ENCODE results near the gene SPTBN1.
"Not testable (repeated sequence)": the region's sequence is repeated elsewhere in the genome, so short reads cannot be mapped to it uniquely, and the experiment has no call there.

Gene SPTBN1

DNA sequence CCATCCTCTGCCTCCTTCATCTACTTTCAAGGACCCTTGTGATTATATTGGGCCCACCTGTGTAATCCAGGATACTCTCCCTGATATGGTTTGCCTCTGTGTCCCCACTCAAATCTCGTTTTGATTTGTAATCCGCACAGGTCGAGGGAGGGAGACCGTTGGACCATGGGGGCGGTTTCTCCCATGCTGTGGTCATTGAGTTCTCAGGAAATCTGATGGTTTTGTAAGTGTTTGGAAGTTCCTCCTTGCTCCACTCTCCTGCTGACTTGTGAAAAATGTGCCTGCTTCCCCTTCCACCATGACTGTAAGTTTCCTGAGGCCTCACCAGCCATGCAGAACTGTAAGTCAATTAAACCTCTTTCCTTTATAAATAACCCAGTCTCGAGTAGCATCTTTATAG lies 225.3 kb downstream of the SPTBN1 start:
- DNase-seq = no peak

DNA sequence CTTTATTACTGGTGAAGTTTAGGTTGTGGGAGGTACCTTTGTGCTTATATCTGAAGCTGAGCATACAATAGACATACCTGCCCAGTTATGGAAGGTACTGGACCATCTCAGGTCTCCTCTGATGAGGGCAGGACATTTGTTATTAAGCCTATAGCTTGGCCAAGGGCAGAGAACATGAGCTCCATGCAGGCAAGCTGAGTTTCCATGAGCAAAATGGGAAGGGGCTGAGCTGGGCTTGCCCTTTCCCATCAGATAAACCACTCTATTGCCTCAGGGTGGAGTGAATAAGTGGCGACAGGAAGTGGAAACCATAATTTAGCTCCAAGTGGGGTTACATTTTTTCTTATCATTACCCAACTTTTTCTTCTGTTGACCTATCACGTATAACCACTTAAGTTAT lies 227.5 kb downstream of the SPTBN1 start:
- DNase-seq = no peak

DNA sequence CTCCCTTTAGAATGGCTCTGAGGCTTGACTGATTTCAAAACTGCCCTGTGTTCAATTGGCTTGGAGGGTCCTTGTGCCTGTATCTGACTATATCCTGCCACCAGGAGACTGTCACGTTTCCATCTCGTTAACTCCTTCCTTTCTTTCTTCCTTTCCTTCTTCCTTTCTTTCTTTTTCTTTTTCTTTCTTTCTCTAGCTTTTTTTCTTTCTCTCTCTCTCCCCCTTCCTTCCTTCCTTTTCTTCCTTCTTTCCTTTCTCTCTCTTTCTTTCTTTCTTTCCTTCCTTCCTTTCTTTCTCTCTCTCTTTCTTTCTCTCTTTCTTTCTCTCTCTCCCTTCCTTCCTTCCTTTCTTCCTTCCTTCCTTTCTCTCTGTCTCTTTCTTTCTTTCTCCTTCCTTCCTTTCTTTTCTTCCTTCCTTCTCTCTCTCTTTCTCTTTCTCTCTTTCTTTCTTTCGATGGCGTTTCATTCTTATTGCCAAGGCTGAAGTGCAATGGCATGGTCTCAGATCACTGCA lies 229.2 kb downstream of the SPTBN1 start:
- DNase-seq = no peak

DNA sequence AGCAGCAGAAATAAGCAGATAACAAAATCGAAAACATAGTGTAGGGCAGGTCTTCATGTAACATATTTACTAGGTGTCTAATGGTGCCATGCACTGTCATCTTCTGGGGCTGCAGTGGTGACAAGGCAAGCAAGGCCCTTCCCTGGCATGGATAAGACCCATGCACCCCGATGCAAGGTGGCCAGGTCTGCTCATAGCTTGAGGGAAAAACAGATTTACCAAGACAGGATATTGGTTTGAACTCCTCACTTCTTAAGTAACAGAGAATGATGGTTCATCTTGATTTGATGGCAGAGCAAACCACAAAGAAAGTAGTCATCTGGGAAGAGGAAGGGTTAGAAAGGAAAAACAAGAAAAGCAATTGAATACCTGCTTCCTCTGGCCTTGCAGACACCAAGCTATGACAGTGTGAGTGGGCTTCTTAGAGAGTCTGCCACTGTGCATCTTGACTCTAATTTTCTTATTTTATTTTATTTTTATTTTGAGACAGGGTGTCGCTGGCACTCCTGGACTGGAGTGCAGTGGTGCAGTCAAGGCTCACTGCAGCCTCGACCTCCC lies 231.5 kb downstream of the SPTBN1 start:
- DNase-seq = no peak

DNA sequence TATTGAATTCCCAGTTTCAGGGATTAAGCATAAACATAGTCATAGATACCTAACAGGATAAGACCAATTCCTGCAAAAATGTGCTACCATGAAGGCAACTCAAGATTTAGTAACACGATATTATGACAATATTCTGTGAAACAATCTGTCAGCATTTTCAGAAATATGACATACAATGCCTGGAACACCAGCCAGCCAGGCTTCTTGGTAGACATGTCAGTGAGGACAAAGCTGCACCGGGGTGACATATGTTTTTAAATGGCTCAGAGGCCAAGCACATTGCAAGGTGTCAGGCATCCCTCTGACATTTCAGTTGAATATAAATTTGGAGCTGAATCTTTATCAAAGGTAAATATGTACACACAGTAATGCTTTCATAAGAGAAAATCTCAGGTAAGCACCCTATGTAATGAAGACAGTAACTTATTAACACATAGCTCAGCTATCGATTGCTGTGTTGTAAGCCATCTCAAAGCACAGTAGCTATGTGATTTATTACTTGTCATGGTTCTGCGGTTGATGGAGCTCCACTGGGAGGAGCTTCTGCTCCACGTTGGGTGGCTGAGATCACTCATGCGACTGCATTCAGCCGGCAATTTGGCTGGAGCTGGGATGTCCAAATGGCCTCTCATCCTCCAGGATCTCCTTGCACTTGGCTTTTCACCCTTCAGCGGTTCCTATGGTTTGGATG lies 235.5 kb downstream of the SPTBN1 start:
- DNase-seq = no peak

DNA sequence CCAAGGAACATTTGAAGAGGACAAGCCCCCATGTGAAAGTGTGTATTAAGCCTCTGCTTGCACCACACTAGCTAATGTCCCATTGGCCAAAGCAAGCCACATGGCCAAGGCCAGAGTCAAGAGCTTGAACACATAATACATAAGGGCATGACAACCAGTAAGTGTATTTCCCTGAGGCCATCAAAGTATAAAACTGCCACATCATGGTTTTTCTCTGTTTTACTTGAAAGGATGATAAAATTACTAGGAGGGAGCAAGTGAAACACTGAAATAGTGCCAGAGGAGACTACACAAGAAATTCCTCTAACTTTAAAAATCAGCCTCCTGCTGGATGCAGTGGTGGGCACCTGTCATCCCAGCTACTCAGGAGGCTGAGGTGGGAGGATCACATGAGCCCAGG lies 236.4 kb downstream of the SPTBN1 start:
- DNase-seq = no peak

DNA sequence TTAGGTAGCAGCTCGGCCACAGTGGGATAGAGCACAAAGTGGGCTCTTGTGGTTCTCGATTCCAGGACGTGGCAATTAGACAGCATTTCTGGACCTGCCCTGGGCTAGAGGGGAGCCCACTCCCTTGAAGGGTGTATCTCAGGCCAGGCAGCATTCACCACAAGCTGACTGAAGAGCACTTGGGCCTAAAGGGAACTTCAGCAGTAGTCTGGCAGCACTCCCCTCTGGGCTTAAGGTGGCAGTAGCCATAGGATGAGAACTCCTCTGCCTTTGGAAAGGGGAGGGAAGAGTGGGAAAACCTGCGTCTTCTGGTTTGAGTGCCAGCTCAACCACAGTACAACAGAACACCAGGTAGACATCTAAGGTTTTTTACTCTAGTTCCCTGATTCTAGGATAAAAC lies 239.3 kb downstream of the SPTBN1 start:
- no peak for DNase-seq

DNA sequence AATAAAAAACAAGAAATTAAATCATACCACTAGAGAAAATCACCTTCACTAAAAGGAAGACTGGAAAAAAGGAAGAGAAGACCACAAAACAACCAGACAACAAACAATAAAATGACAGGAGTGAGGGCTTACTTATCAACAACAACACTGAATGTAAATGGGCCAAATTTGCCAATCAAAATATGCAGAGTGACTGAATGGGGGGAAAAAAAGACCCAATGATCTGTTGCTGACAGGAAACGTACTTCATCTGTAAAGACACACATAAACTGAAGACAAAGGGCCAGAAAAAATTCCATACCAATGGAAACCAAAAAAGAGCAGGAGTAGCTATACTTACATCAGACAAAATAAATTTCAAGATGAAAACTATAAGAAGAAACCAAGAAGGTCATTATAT lies 241.8 kb downstream of the SPTBN1 start:
- no peak for DNase-seq

DNA sequence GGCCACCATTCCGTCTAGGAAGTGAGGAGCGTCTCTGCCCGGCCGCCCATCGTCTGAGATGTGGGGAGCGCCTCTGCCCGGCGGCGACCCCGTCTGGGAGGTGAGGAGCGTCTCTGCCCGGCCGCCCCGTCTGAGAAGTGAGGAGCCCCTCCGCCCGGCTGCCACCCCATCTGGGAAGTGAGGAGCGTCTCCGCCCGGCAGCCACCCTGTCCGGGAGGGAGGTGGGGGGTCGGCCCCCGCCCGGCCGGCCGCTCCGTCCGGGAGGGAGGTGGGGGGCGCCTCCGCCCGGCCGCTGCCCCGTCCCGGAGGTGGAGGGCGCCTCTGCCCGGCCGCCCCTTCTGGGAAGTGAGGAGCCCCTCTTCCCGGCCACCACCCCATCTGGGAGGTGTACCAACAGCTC lies 242.8 kb downstream of the SPTBN1 start:
- DNase-seq = not testable (repeated sequence)

DNA sequence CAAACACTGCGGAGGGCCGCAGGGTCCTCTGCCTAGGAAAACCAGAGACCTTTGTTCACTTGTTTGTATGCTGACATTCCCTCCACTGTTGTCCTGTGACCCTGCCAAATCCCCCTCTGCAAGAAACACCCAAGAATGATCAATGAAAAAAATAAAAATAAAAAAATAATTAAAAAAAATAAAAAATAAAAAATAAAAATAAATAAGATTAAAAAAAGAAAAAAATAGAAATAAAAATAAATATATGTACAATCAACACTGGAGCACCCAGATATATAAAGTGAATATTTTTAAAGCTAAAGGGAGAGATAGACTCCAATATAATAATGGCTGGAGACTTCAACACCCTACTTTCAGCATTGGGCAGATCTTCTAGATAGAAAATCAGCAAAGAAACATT lies 243.5 kb downstream of the SPTBN1 start:
- no peak for DNase-seq

DNA sequence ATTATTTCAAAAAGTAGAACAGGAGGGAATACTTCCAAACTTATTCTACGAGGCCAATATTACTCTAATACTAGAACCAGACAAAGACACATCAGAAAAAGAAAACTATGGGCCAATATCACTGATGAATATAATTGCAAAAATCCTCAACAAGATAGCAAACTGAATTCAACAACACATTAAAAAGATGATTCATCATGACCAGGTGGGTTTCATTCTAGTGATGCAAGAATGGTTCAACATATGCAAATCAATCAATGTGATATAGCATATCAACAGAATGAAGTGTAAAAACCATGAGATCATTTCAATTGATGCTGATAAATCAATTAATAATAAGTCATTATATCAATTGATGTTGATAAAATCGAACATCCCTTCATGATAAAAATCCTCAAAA lies 244.9 kb downstream of the SPTBN1 start:
- no peak for DNase-seq

DNA sequence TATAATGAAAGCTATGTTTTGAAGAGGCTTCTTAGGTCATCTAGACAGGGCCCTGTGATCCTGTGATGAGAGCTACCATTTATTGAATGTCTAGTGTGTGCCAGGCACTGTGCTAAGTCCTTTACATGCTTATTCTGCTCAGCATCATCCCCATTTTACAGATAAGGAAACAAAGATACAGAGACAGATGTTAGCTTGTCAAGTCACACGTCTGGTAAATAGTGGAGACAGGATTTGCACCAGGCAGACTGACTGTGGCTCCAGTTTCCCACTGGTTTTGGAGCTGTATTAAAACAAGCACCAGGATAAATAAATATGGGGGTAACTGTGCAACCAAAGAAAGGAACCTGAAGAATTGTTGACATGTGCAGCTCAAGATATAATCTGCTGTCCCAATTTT lies 248.1 kb downstream of the SPTBN1 start:
- DNase-seq = no peak

DNA sequence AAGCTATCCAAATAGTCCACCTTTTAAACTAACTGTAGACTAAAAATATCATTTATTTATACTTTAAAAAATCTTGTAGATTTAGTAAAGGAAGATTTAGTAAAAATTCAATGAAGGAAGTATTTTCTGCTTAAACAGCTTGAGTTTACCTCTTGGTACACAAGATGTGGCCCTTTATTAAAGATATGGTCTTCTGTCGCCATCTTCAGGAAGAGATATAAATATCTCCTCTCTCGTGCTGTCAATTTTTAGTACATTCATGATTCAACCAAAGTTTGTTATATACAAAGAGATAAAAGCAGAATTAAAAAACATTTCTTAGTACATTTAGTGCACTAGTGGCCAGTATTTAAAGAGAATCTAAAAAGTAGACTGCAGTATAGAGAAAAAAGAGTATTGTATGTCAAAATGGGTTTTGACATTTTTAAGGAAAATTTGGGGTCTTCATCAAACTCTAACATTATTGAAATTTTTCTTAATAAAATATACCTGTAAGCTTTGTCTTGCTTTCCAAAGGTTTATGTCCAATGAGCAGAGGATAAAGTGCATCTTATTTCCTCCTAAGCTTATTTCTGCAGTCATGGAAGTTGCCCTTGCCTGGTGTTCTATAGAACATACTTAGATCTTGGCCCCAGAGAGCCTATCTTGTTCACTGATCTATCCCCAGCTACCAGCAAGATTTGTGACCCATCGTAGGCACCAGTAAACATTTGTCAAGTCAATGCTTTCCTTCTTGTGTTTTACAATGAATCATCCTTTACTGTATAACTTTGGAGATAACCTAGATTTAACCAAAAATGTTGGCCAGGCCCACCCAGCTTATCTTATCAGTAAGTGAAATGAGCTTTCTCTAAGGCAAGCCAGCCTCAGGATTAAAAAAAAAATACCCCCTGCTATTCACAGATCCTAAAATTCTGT lies 248.8 kb downstream of the SPTBN1 start:
- no peak for DNase-seq

DNA sequence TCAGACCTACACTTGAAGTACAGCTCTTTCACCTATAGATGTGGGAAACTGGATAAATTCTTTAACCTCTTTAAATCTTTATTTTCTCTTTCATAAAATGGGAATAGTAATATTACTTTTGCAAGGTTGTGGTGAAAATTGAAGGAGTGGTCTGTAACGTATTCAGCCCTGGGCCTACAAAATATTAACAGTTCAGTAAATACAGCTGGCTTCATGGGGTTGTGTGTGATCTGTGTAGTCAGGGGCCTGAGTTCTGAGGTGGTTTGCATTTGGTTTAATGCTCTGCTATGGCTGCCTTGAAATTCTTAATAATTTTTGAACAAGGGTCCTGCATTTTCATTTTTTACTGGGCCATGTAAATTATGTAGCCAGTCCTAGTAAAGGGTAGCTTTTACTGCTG lies 250.5 kb downstream of the SPTBN1 start:
- no peak for DNase-seq

DNA sequence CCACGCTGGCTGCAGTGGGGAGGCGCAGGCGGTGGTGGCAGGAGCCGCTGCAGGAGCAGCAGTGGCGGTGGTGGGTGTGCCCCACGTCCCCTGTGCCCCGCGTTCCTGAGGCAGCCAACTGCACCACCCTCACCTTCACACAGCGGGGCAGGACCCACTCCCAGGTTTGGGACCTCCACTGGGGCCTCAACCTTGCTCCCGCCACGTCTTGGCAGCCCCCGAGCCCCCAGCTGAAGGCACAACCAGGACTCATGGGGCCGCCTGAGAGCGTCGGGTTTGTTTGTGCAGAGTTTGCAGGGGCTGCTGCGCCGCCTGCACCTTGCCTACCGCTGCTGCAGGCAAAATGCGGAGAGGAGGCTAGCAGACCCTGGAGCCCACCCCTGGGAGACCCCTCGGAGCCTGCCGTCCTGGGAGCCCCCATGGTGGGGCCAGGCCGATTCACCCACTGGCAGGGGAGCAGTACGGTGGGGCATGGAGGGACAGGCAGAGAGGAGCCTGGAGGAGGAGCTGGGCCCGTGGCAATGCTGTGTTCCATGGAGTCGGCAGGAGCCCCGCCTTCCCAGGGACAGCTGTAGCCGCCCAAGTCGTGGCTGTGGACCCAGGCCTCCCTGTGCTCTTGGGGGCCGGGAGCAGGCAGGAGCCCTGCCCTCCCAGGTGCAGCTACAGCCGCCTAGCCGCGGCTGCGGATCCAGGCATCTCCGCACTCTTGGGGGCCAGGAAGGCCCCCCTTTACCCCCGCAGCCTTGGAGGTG lies 252.6 kb downstream of the SPTBN1 start:
- no peak for DNase-seq

DNA sequence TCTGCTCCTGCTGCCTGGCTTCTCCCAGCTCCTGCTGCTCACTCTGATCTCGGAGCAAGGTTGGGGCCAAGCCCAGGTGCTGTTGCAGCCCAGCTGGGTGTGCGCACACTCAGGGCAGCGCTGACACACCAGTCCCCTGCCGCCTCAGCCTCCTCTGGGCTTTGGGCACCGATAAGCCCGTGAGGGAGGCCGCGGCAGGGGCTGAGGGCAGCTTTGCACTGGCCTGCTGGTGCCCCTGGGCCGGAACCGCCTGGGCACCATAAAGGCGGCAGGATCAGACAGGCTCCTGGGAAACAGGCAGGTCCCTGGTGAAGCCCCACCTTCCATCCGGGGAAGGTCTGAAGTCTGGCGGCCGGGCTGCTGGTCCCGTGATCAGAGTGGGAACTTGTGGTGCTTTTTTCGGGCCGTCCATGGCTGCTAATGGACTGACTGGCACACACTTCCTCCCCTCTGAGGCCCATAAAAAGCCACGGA lies 253.2 kb downstream of the SPTBN1 start:
- DNase-seq = no peak

DNA sequence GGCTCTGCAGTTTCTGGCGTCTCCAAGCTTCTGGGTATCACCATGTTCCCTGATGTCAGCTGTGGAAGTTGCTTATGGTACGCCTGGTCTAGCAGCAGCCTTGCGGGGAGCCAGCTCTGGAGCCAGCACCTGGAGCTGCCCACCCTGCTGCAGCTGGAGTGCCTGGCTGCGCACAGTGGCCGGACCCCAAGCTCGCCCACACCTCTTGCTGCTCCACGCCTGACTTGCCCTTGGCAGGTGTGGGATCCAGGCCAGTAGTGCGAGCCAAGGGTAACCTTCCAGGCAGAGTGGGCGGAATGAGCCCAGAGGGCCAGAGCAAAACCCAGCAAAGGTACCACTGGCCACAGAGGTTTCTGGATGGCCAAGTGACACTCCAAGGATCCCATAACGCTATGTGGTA lies 254.1 kb downstream of the SPTBN1 start:
- DNase-seq = no peak

DNA sequence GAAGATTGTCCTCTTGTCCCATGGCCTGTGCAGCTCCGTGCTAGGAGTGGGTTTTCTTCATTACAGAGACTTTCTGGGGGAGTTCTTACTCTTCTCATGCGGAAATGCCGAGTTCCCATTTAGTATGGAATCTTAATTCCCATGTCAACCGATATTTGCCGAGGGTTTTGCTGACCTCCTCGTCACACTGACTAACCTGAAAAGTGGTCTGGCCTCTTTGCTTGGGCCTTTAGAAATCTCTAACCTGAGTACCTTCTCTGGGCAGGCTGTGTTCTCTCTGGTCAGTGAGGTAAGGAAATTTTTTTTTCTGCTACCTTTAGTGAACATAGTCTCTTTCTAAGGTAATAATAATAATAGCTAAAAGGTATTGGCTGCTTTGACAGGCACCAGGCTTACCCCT lies 256.4 kb downstream of the SPTBN1 start:
- no peak for DNase-seq

DNA sequence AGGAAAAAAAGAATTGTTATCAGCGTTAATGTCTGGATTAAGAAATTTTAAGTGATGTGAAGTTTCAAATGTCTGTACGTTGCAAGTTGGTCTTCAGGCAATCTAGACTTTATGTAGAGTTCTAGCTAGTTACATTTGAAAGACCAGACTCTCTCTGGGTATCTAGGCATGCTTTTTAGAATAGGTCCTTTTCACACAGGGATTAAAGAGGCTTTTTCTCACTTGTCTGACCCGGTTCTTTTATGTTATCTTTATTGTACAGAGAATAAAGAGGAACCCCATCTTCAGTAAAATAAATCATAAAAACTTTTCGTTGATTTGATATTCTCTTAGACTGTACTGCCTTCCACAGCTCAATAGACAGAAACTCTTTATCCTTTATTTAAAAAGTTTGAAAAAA lies 258.9 kb downstream of the SPTBN1 start:
- DNase-seq = no peak

DNA sequence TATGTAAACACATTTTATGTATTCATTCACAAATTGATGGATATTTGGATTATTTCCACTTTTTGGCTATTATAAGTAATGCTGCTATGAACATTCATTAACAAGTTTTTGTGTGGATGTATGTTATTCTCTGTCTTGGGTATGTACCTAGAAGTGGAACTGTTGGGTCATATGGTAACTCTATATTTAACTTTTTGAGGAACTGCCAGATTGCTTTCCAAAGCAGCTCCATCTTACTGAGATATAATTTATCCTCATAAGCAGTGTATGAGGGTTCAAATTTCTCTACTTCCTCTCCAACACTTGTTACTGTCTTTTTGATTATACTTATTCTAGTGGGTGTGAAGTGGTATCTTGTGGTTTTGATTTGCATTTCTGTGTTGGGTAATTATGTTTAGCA lies 260.2 kb downstream of the SPTBN1 start:
- DNase-seq = no peak

DNA sequence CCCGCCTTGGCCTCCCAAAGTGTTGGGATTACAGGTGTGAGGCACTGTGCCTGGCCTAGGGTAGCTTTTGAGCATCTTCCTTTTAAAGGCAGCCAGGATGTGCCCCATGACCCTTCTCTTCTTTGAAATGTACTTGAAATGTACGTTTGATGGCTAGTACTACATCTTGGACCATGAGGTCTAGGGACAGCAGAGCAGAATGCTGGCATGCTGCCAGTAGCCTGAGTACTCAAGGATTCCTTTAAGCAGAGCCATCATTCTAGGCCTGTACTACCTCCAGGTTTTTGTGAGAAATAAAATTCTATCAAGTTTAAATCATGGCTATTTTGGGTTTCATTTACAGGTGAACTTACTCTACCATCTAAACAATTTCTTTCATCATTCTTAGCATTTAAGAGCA lies 264.4 kb downstream of the SPTBN1 start:
- no peak for DNase-seq

Measured in activated gamma-delta T cell treated with Interleukin-2 at 50 U/mL for 16 hours (primary cell).